ENCODE results near the gene RAI14.
"Not testable (repeated sequence)": the region's sequence is repeated elsewhere in the genome, so short reads cannot be mapped to it uniquely, and the experiment has no call there.

RAI14 gene

GRCh38 chr5:34818717-34819116 is 162.6 kb downstream of the RAI14 start:
- no peak for DNase-seq (ENCODE audit: low read depth in 2 of 2)
- TF ChIP-seq, protein P1, sequence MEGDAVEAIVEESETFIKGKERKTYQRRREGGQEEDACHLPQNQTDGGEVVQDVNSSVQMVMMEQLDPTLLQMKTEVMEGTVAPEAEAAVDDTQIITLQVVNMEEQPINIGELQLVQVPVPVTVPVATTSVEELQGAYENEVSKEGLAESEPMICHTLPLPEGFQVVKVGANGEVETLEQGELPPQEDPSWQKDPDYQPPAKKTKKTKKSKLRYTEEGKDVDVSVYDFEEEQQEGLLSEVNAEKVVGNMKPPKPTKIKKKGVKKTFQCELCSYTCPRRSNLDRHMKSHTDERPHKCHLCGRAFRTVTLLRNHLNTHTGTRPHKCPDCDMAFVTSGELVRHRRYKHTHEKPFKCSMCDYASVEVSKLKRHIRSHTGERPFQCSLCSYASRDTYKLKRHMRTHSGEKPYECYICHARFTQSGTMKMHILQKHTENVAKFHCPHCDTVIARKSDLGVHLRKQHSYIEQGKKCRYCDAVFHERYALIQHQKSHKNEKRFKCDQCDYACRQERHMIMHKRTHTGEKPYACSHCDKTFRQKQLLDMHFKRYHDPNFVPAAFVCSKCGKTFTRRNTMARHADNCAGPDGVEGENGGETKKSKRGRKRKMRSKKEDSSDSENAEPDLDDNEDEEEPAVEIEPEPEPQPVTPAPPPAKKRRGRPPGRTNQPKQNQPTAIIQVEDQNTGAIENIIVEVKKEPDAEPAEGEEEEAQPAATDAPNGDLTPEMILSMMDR (IDR thresholded peaks at IDR 0.05; ENCODE audit: low read depth, low read length) = no peak
- no peak overlapping the region for H3K4me3 ChIP-seq (replicated peaks in 1 of 2; ENCODE audit: low read depth in 2 of 2, low read length in 2 of 2)

DNA sequence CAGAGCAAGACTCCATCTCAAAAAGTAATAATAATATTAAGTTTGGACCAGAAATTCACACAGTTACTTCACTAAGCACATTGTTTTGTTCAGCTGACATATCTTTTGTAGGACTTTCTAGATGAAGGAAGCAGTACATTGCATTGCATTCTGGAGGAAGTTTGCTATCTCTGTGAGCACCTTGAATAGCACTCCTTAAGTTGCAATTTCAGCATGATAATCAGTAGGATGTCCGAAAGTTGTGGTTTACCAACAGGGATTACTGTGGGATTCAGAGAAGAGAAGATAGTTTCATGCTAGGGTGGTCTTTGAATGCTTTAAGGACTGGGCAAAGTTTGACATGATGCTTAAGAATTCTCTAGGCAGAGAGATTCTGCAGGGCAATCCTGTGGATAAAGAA is 164.5 kb downstream of the RAI14 start:
- no peak overlapping the region for H3K4me3 ChIP-seq (replicated peaks in 1 of 2; ENCODE audit: low read depth in 2 of 2, low read length in 2 of 2)
- no peak for DNase-seq (ENCODE audit: low read depth in 2 of 2)
- TF ChIP-seq, protein P1 (IDR thresholded peaks at IDR 0.05; ENCODE audit: low read depth, low read length) = no peak

GRCh38 chr5:34822956-34823715 is 167.0 kb downstream of the RAI14 start:
- no peak for DNase-seq (ENCODE audit: low read depth in 2 of 2)
- H3K4me3 ChIP-seq (replicated peaks in 1 of 2; ENCODE audit: low read depth in 2 of 2, low read length in 2 of 2) = no peak overlapping the region
- TF ChIP-seq, protein P1 (IDR thresholded peaks at IDR 0.05; ENCODE audit: low read depth, low read length) = no peak

GRCh38 chr5:34826347-34826746 is 170.2 kb downstream of the RAI14 start:
- TF ChIP-seq, protein P1 (IDR thresholded peaks at IDR 0.05; ENCODE audit: low read depth, low read length) = no peak
- DNase-seq (ENCODE audit: low read depth in 2 of 2) = peak in 1 of 2 donors; percentile 14
- no peak overlapping the region for H3K4me3 ChIP-seq (replicated peaks in 1 of 2; ENCODE audit: low read depth in 2 of 2, low read length in 2 of 2)

DNA sequence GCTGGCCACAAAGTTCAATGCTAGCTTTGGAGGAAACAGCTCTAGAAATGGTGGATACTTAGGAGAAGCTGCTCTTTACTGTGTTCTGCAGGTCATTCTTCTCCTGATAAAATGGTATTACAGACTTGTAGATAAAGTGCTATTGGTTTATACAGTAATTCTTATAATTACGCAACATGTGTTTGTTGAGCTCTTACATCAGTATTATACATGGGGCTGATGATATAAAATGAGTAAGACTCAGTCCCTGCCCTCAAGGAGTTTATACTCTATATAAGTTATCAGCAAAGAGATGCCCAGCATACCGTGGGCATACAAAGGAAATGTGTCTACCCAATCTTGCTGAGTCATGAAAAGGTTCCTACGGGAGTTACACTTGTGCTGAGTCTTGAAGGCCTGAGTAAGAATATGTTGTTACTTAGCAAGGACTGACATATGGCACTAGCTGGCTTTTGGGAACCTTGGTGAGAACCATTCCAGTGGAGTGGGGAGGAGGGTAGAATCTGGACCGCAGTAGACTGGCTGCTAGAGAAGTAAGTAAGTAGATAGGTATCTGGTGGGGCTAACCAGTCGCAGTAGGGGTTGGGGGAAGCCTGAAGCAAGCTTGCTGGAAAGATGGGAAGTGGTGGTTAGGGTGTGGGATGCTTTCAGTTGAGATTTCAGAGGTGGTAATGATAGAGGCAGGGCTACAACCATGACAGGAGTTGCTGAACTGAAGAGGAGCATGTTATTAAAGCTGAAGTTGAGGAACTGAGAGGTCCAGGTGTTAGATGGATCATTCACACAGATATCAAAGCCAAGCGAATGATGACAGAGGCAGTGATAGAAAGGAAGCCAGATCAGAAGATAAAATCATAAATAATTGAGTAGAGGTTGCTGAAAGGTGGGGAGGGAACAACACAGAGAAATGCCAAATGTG is 171.7 kb downstream of the RAI14 start:
- DNase-seq (ENCODE audit: low read depth in 2 of 2) = no peak
- no peak overlapping the region for H3K4me3 ChIP-seq (replicated peaks in 1 of 2; ENCODE audit: low read depth in 2 of 2, low read length in 2 of 2)
- TF ChIP-seq, protein P1 (IDR thresholded peaks at IDR 0.05; ENCODE audit: low read depth, low read length) = no peak

DNA sequence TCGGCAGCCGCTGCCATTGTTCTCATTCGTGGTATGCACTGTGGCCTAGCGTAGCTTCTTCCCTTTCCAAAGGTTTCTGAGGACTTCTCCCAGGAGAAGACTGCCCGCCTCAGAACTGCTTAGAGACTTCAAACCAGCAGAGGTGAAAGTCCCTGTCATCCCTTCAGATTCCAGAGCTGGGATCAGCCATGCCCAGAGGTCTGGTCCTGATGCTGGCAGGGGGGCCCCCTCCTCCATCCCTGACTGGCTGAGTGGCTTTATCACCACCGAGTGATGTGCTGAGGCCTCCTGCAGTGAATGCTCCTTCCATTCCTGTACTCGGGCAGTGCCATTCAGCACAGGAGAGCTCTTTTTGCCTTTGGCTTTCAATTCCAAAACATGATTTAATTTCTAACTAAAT is 174.7 kb downstream of the RAI14 start:
- not testable (repeated sequence) for DNase-seq (ENCODE audit: low read depth in 2 of 2); H3K4me3 ChIP-seq (replicated peaks in 1 of 2; ENCODE audit: low read depth in 2 of 2, low read length in 2 of 2)

- TF ChIP-seq, protein P1 (IDR thresholded peaks at IDR 0.05; ENCODE audit: low read depth, low read length) = no peak
- no peak overlapping the region for H3K4me3 ChIP-seq (replicated peaks in 1 of 2; ENCODE audit: low read depth in 2 of 2, low read length in 2 of 2)
- peak in 1 of 2 donors; percentile 45 for DNase-seq (ENCODE audit: low read depth in 2 of 2)
Observed at GRCh38 chr5:34831303-34831702, 175.2 kb downstream of the RAI14 start.

All from cardiac fibroblast (primary cell).